IMR-90 (cell line): ENCODE results near the gene BFAR.

Experiments
- FOS ChIP-seq: fragments of 150-350 bp; IDR thresholded peaks from 2 replicates; pipeline ENCODE4 v1.6.1; 2016; ENCODE audit warnings: low read depth, low read length
- MXI1 ChIP-seq: IDR thresholded peaks from 2 replicates; pipeline ENCODE4 v1.6.1; 2012; ENCODE audit warnings: low read depth, mild to moderate bottlenecking, low read length, moderate library complexity, borderline replicate concordance
- POLR2A ChIP-seq: IDR thresholded peaks from 2 replicates; pipeline ENCODE4 v1.6.1; 2012; ENCODE audit warnings: mild to moderate bottlenecking, low read depth, low read length
- SMC3 ChIP-seq: fragments of 150-350 bp; IDR thresholded peaks from 2 replicates; pipeline ENCODE4 v1.6.1; 2016; ENCODE audit warnings: low read depth, mild to moderate bottlenecking, antibody characterized with exemption, low read length, moderate library complexity
- TF ChIP-seq, protein P1 (sequence below): conservative IDR thresholded peaks from 2 replicates; pipeline ENCODE4 v1.5.1; 2012; ENCODE audit warnings: mild to moderate bottlenecking, low read depth, low read length, improper control_type of control experiment
- TF ChIP-seq, protein P2 (sequence below): fragments of 150-350 bp; IDR thresholded peaks from 2 replicates; pipeline ENCODE4 v1.6.1; 2017; ENCODE audit warnings: mild to moderate bottlenecking, antibody characterized with exemption, low read length, low read depth

DNA sequence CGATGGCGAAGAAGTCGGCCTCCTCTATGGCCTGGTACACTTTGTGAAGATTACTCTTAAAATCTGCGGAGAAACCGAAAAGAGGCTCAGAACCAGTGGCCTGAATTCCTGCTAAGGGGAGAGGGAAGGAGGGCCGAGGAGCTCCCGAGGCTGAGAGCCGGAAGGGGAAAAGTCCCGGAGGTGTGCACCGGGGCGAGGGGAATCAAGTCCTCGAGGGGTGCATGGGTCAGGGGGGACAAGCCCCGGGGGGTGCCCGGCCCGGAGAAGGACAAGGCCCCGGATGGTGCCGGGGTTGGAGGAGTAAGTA is 3.2 kb upstream of the BFAR start:
- TF ChIP-seq, protein P1, sequence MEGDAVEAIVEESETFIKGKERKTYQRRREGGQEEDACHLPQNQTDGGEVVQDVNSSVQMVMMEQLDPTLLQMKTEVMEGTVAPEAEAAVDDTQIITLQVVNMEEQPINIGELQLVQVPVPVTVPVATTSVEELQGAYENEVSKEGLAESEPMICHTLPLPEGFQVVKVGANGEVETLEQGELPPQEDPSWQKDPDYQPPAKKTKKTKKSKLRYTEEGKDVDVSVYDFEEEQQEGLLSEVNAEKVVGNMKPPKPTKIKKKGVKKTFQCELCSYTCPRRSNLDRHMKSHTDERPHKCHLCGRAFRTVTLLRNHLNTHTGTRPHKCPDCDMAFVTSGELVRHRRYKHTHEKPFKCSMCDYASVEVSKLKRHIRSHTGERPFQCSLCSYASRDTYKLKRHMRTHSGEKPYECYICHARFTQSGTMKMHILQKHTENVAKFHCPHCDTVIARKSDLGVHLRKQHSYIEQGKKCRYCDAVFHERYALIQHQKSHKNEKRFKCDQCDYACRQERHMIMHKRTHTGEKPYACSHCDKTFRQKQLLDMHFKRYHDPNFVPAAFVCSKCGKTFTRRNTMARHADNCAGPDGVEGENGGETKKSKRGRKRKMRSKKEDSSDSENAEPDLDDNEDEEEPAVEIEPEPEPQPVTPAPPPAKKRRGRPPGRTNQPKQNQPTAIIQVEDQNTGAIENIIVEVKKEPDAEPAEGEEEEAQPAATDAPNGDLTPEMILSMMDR = no peak
- TF ChIP-seq FOS = no peak
- TF ChIP-seq MXI1 = no peak
- no peak for TF ChIP-seq POLR2A
- TF ChIP-seq SMC3 = no peak
- TF ChIP-seq, protein P2, sequence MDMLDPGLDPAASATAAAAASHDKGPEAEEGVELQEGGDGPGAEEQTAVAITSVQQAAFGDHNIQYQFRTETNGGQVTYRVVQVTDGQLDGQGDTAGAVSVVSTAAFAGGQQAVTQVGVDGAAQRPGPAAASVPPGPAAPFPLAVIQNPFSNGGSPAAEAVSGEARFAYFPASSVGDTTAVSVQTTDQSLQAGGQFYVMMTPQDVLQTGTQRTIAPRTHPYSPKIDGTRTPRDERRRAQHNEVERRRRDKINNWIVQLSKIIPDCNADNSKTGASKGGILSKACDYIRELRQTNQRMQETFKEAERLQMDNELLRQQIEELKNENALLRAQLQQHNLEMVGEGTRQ = no peak; the same call in 1 of the 2 replicates
